Suprapubic skin (tissue), 4 donors: ENCODE data around the gene ATP6AP2.
"Not testable (repeated sequence)": the region's sequence is repeated elsewhere in the genome, so short reads cannot be mapped to it uniquely, and the experiment has no call there.

Experiments used
- CTCF ChIP-seq, 2 donors: fragments of 200-600 bp in 1 of 2; fragments of 450-650 bp in 1 of 2; sonication (generic) in 1 of 2; IDR thresholded peaks; one replicate each; pipeline ENCODE4 v1.5.1; 2016 to 2019; ENCODE audit warnings: antibody characterized with exemption in 2 of 2, mild to moderate bottlenecking in 1 of 2, moderate library complexity in 1 of 2
- POLR2A ChIP-seq, 2 donors: fragments of 450-650 bp; IDR thresholded peaks; one replicate each; pipeline ENCODE4 v1.6.1; 2017; ENCODE audit warnings: antibody characterized with exemption in 2 of 2, mild to moderate bottlenecking in 2 of 2, moderate library complexity in 2 of 2
- POLR2AphosphoS5 ChIP-seq, 3 donors: sonication (generic); formaldehyde crosslinking; IDR thresholded peaks; one replicate each; pipeline ENCODE4 v1.6.1; 2017; ENCODE audit warnings: antibody characterized with exemption in 3 of 3

GRCh38 chrX:40582178-40582577, 1.4 kb downstream of the ATP6AP2 start:
- TF ChIP-seq CTCF, POLR2AphosphoS5, POLR2A (IDR thresholded peaks at IDR 0.05): not testable (repeated sequence)
